Tibial artery (tissue), 4 donors: Measurements from ENCODE around the gene VPS52.

Experiments used
- DNase-seq, 2 donors: peaks; one replicate each; pipeline ENCODE4 v3.0.0-alpha.2; 2019
- H3K27ac ChIP-seq, 2 donors: fragments of 200-600 bp; sonication (generic) in 1 of 2; 1 replicate in 1 of 2; 2 replicates in 1 of 2; pipeline ENCODE4 v1.5.1; 2018 to 2019; ENCODE audit warnings: mild to moderate bottlenecking in 1 of 2
- H3K27me3 ChIP-seq, 2 donors: fragments of 200-600 bp; sonication (generic) in 1 of 2; one replicate each; pipeline versions ENCODE4 v1.5.1 to v1.6.0; 2016 to 2019
- H3K36me3 ChIP-seq, 3 donors: fragments of 200-600 bp; sonication (generic) in 2 of 3; one replicate each; pipeline ENCODE4 v1.5.1; 2016 to 2019; ENCODE audit warnings: mild to moderate bottlenecking in 2 of 3
- H3K4me1 ChIP-seq, 4 donors: fragments of 200-600 bp; sonication (generic) in 2 of 4; 1 replicate in 3 of 4; 2 replicates in 1 of 4; pipeline ENCODE4 v1.5.1; 2016 to 2019
- H3K4me3 ChIP-seq, 2 donors: fragments of 200-600 bp; sonication (generic) in 1 of 2; 1 replicate in 1 of 2; 2 replicates in 1 of 2; pipeline ENCODE4 v1.5.1; 2018 to 2019; ENCODE audit warnings: mild to moderate bottlenecking in 2 of 2
- H3K9me3 ChIP-seq, 3 donors: fragments of 200-600 bp; sonication (generic) in 1 of 3; one replicate each; pipeline ENCODE4 v1.5.1; 2016 to 2019
- intact Hi-C: fragments of 100-400 bp; cut with DNase I; formaldehyde crosslinking; loops from one replicate; pipeline ENCODE4 v1.15.0; 2023; ENCODE audit warnings: low total_unique reads
- TF ChIP-seq, protein P1 (sequence below), 2 experiments: fragments of 200-600 bp in 1 of 2; fragments of 450-650 bp in 1 of 2; IDR thresholded peaks; one replicate each; pipeline ENCODE4 v1.5.1; 2017 to 2019; ENCODE audit warnings: antibody characterized with exemption in 2 of 2, mild to moderate bottlenecking in 1 of 2, moderate library complexity in 1 of 2

The VPS52 gene

DNA sequence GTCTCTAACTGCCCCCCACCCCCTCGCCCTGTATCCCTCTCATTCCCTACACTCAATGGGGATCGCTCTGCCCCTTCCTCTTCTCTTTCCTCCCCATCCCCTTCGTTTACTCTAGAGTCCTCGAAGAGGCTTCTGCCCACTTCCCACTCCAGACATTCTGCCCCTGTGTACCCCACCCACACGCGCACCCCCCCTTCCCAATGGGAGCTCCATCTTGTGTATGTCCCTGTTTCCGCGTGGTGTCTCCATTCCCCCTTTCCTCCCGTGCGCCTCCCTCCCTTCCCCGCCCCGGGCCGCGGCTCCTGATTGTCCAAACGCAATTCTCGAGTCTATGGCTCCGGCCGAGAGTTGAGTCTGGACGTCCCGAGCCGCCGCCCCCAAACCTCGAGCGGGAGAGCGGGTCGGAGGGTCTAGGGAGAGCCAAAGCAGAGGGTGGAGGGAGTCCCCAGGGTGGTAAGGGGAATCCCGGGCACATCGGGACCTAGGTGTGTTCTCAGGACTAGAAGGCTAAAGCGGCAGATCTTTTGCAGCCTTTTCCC, 64.1 kb downstream of the VPS52 start:
- no peaks in the 10 kb centered on the region for H3K27me3 ChIP-seq
- H3K9me3 ChIP-seq: no peaks in the 10 kb centered on the region
- H3K27ac ChIP-seq: peak overlapping the region; percentile 93 to 97
- TF ChIP-seq, protein P1, sequence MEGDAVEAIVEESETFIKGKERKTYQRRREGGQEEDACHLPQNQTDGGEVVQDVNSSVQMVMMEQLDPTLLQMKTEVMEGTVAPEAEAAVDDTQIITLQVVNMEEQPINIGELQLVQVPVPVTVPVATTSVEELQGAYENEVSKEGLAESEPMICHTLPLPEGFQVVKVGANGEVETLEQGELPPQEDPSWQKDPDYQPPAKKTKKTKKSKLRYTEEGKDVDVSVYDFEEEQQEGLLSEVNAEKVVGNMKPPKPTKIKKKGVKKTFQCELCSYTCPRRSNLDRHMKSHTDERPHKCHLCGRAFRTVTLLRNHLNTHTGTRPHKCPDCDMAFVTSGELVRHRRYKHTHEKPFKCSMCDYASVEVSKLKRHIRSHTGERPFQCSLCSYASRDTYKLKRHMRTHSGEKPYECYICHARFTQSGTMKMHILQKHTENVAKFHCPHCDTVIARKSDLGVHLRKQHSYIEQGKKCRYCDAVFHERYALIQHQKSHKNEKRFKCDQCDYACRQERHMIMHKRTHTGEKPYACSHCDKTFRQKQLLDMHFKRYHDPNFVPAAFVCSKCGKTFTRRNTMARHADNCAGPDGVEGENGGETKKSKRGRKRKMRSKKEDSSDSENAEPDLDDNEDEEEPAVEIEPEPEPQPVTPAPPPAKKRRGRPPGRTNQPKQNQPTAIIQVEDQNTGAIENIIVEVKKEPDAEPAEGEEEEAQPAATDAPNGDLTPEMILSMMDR (IDR thresholded peaks at IDR 0.05): no peak
- H3K4me3 ChIP-seq: peak overlapping the region; percentile 73 to 79
- intact Hi-C loops: no loop called here
- H3K4me1 ChIP-seq: peaks cover 0 to 47% (median 34%) of the 10 kb centered on the region in 4 donors
- H3K36me3 ChIP-seq: peaks cover 11 to 43% (median 34%) of the 10 kb centered on the region in 3 donors
- DNase-seq: peak; percentile 57 to 78

DNA sequence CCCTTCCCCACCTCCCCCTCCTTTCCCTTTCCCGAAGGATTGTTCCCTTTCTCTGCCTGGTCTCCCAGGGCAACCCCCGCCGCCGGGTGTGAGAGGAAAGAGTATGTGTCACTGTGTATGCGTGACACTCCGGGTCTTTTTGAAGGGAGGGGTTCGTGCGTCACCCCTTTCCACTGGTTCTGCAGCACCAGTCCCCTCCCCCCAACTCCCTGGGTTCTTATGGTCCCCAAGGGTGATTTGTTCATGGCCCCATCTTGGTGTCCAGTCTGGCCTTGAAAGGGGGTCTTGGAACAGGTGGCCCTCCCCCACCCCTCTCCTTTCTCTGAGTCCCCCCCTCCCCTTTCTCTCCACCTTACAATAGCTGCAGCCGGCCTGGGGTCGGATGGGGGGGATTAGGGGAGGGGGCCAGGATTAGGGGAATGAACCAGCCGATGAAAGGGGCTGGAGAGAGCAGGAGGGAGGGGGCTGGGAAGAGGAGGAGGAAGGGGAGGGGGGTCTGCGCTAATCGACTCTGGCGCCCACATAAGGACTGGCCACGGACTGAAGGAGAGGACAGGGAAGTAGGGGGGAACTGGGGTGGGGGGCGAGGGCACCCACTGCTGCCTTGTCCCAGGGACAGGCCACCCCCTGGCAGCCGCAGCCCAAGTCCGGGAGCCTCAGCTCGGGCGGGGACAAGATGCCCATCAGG, 64.7 kb downstream of the VPS52 start:
- H3K9me3 ChIP-seq: no peaks in the 10 kb centered on the region
- peak overlapping the region; percentile 73 to 79 for H3K4me3 ChIP-seq
- intact Hi-C loops: no loop called here
- TF ChIP-seq, protein P1 (IDR thresholded peaks at IDR 0.05): no peak
- DNase-seq: peak in 1 of 2 donors; percentile 67
- peak overlapping the region; percentile 93 to 97 for H3K27ac ChIP-seq
- H3K36me3 ChIP-seq: peaks cover 17 to 48% (median 40%) of the 10 kb centered on the region in 3 donors
- H3K4me1 ChIP-seq: peaks cover 0 to 47% (median 39%) of the 10 kb centered on the region in 4 donors
- H3K27me3 ChIP-seq: no peaks in the 10 kb centered on the region

DNA sequence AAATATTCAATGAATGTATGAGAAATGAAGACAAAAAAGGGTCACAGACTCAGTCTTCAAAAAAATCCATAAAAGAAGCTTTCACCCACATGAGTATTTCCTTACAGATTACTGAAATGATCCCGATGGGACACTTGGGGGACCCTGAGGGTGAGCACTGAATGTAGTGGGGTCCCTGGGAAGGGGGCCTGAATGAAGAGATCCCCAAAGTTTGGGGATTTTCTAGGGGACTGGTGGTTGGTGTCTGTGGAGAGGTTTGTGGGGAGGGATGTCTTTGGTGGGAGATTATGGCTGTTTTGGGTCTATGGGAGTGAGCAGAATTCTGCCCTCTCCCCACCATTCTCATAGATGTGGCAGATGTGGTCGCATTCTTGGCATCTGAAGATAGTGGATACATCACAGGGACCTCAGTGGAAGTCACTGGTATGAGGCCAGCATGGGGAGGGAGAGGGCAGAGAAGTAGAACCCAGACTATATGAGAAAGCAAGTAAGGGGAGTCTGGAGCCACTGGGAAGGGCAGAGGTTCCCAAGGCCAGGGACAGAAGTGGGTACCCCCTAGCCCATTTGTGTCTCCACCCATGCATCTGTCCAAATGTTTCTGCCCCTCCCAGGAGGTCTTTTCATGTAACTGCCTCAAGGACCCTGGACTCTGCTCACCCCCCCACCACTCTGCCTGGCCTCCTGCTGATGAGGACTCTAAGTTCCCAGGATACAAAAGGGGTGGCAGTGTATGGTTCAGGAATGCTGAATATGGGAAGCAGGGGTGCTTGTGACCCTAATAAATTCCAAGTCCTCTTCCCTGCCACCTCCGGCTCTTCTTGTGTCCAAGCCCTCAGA, 65.4 kb downstream of the VPS52 start:
- intact Hi-C loops: no loop called here
- Histone ChIP-seq H3K4me1 (peaks cover 0 to 55% (median 47%) of the 10 kb centered on the region in 4 donors), H3K27ac (no peak overlapping the region)

DNA sequence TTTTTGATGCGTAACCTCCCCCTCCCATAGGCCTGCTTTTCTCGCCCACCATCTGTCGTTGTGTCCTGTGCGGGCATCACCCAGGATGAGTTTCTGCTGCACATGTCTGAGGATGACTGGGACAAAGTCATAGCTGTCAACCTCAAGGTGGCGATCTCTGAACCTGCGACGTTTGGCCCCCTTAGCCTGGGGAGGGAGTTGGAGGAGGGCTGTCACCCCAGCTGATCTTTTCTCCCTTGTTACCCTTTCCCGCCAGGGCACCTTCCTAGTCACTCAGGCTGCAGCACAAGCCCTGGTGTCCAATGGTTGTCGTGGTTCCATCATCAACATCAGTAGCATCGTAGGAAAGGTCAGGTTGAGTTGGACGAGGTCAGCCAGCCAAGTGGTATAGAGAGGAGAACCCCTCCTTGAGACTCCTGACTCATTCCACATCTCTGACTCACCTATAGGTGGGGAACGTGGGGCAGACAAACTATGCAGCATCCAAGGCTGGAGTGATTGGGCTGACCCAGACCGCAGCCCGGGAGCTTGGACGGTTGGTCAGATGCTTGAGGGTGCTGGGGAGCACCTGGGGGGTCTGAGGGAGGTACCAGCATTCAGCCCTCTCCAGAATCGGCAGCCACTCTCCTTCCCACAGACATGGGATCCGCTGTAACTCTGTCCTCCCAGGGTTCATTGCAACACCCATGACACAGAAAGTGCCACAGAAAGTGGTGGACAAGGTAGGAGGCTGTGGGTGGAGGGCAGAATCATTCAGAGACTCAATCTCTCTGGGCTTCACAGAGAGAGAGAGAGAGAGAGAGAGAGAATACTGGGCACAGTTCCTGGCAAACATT, 66.3 kb downstream of the VPS52 start:
- no peaks in the 10 kb centered on the region for H3K27me3 ChIP-seq
- H3K9me3 ChIP-seq: no peaks in the 10 kb centered on the region
- H3K36me3 ChIP-seq: peaks cover 17 to 32% (median 31%) of the 10 kb centered on the region in 3 donors
- H3K4me3 ChIP-seq: peak overlapping the region; percentile 63 to 71
- peak in 1 of 2 donors; percentile 65 for DNase-seq
- peaks cover 0 to 57% (median 49%) of the 10 kb centered on the region in 4 donors for H3K4me1 ChIP-seq
- intact Hi-C loops: no loop called here
- TF ChIP-seq, protein P1 (IDR thresholded peaks at IDR 0.05): no peak
- H3K27ac ChIP-seq: peak overlapping the region in 1 of 2 donors; percentile 60

More for the DNA sequence above, 65.4 kb downstream of the VPS52 start:
- H3K27me3 ChIP-seq: no peaks in the 10 kb centered on the region
- no peak overlapping the region for H3K4me3 ChIP-seq
- TF ChIP-seq, protein P1 (IDR thresholded peaks at IDR 0.05): no peak
- H3K36me3 ChIP-seq: peaks cover 17 to 40% (median 40%) of the 10 kb centered on the region in 3 donors
- H3K9me3 ChIP-seq: no peaks in the 10 kb centered on the region
- peak in 1 of 2 donors; percentile 54 for DNase-seq
